GM23338 (cell line): ENCODE measurements around the gene UPP2. TPM values are rescaled to one million over a fixed set of nuclear protein-coding genes. Genes with fewer than 3 reads are reported as not detected.
A peak's percentile ranks its signal among the peaks of the same experiment; 100 is the strongest.

Experiments
- ATAC-seq: fragments of 200-7000 bp; cut with Tn5 transposase; 3 replicates; pipeline ENCODE4 v1.9.1; 2020
- DNase-seq: peaks from one replicate; pipeline ENCODE4 v3.0.0-alpha.2; 2015; ENCODE audit warnings: low spot score
- H2AFZ ChIP-seq: fragments of 200-600 bp; sonication (generic); 2 replicates; pipeline ENCODE4 v1.8.0; 2016; ENCODE audit warnings: antibody characterized with exemption, mild to moderate bottlenecking, moderate library complexity
- H3F3A ChIP-seq: fragments of 200-600 bp; sonication (generic); replicated peaks from 2 replicates; pipeline ENCODE4 v1.8.0; 2017; ENCODE audit warnings: antibody characterized with exemption, mixed run types, low read depth
- H3K27ac ChIP-seq: fragments of 200-600 bp; sonication (generic); 2 replicates; pipeline ENCODE4 v1.6.1; 2016; ENCODE audit warnings: low read depth
- H3K27me3 ChIP-seq: fragments of 200-600 bp; sonication (generic); 2 replicates; pipeline ENCODE4 v1.8.0; 2016; ENCODE audit warnings: mild to moderate bottlenecking, mixed run types, moderate library complexity; ENCODE audit not compliant: insufficient read depth
- H3K36me3 ChIP-seq: fragments of 200-600 bp; sonication (generic); 2 replicates; pipeline ENCODE4 v1.8.0; 2016; ENCODE audit warnings: mild to moderate bottlenecking; ENCODE audit not compliant: insufficient read depth
- H3K4me1 ChIP-seq: fragments of 200-600 bp; sonication (generic); 2 replicates; pipeline ENCODE4 v1.8.0; 2016; ENCODE audit warnings: mild to moderate bottlenecking, moderate library complexity; ENCODE audit not compliant: insufficient read depth
- H3K4me2 ChIP-seq: fragments of 200-600 bp; sonication (generic); 2 replicates; pipeline ENCODE4 v1.7.1; 2017; ENCODE audit warnings: mixed run types
- H3K4me3 ChIP-seq: fragments of 200-600 bp; sonication (generic); 2 replicates; pipeline ENCODE4 v1.6.1; 2016; ENCODE audit warnings: mixed run types
- H3K79me2 ChIP-seq: fragments of 200-600 bp; sonication (generic); replicated peaks from 2 replicates; pipeline ENCODE4 v1.8.0; 2017; ENCODE audit warnings: mild to moderate bottlenecking; ENCODE audit not compliant: insufficient read depth
- H3K9me2 ChIP-seq: fragments of 200-600 bp; sonication (generic); 2 replicates; pipeline ENCODE4 v1.8.0; 2017; ENCODE audit not compliant: insufficient read depth
- H4K20me1 ChIP-seq: fragments of 200-600 bp; sonication (generic); replicated peaks from 2 replicates; pipeline ENCODE4 v1.8.0; 2017; ENCODE audit warnings: mild to moderate bottlenecking; ENCODE audit not compliant: insufficient read depth
- H3K27ac Mint-ChIP-seq: 2 replicates; pipeline ENCODE4 v1.8.0; 2020; ENCODE audit warnings: inconsistent platforms, mild to moderate bottlenecking, moderate library complexity, mixed read lengths
- H3K27me3 Mint-ChIP-seq: 3 replicates; pipeline ENCODE4 v1.8.0; 2022; ENCODE audit warnings: low read depth, mild to moderate bottlenecking, moderate library complexity, mixed read lengths, inconsistent platforms; ENCODE audit not compliant: insufficient read depth, poor library complexity
- H3K36me3 Mint-ChIP-seq: 3 replicates; pipeline ENCODE4 v1.8.0; 2021; ENCODE audit warnings: low read depth, mild to moderate bottlenecking, inconsistent platforms, moderate library complexity, mixed read lengths
- H3K4me1 Mint-ChIP-seq: 3 replicates; pipeline ENCODE4 v1.8.0; 2020; ENCODE audit warnings: mild to moderate bottlenecking, inconsistent platforms, mixed read lengths
- H3K4me3 Mint-ChIP-seq: 3 replicates; pipeline ENCODE4 v1.8.0; 2021; ENCODE audit warnings: moderate library complexity, mild to moderate bottlenecking, inconsistent platforms, mixed read lengths
- H3K9me3 Mint-ChIP-seq: 3 replicates; pipeline ENCODE4 v1.8.0; 2020; ENCODE audit warnings: moderate library complexity, mild to moderate bottlenecking, inconsistent platforms, mixed read lengths
- CREB1 ChIP-seq: fragments of 250-450 bp; sonication (Bioruptor Pico); IDR thresholded peaks from 2 replicates; pipeline ENCODE4 v1.5.0; 2020; ENCODE audit warnings: low read depth, mild to moderate bottlenecking, moderate library complexity
- EZH2 ChIP-seq: fragments of 200-600 bp; sonication (generic); IDR thresholded peaks from one replicate; pipeline ENCODE4 v1.8.0; 2017; ENCODE audit warnings: antibody characterized with exemption, mild to moderate bottlenecking, low read depth; ENCODE audit not compliant: unreplicated experiment
- JUNB ChIP-seq: IDR thresholded peaks from one replicate; pipeline ENCODE4 v1.6.1; 2016; ENCODE audit warnings: antibody characterized with exemption; ENCODE audit not compliant: unreplicated experiment
- ZNF114 ChIP-seq: fragments of 250-450 bp; sonication (Bioruptor Pico); IDR thresholded peaks from 2 replicates; pipeline ENCODE4 v1.5.0; 2020; ENCODE audit warnings: mild to moderate bottlenecking, moderate library complexity
- polyA plus RNA-seq: library from polyadenylated mRNA; unstranded; fragments of >200 nt; fragmentation: Nextera tagmentation; extraction: Ambion mirVana; gene quantifications from 2 replicates; pipeline ENCODE4 v1.2.1, GENCODE V29; 2016
- total RNA-seq: library from RNA; depleted of rRNA; stranded (reverse); fragments of >200 nt; shearing (Covaris generic); gene quantifications from 2 replicates; pipeline ENCODE4 v1.2.3, GENCODE V29; 2014
- TF ChIP-seq, protein P1 (sequence below): IDR thresholded peaks from one replicate; pipeline ENCODE4 v1.6.1; 2018; ENCODE audit warnings: antibody characterized with exemption; ENCODE audit not compliant: unreplicated experiment
- TF ChIP-seq, protein P2 (sequence below): IDR thresholded peaks from 2 replicates; pipeline ENCODE4 v1.6.1; 2016; ENCODE audit warnings: antibody characterized with exemption
- TF ChIP-seq, protein P3 (sequence below), 2 experiments: fragments of 200-600 bp in 1 of 2; sonication (generic) in 1 of 2; conservative IDR thresholded peaks; 2 replicates each; pipeline versions ENCODE4 v1.5.1 to v1.6.1; 2016 to 2017; ENCODE audit warnings: antibody characterized with exemption in 2 of 2, low read depth in 2 of 2, mild to moderate bottlenecking in 2 of 2, moderate library complexity in 1 of 2

UPP2 gene
- total and polyA plus RNA-seq, 2 experiments from 2014 or later = not detected

DNA sequence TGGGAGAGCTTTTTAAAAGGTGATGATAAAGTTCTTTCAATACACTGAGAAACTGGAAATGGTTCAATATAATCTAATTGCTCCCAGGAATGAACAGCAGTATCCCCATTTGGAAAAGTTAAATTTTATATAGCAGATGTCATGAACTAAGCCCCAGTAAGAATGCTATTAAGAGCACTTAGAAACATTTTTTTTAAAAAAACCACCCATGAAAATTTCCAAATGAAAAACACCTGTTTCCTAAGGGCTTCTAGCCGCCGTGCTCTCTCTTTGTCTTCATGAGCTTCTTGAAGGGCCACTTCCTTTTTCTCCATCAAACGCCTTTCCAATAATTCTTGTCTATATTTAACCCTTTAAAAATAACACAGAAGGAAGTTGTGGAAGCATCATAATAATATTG lies 77.0 kb downstream of the UPP2 start (continued):
- TF ChIP-seq, protein P1, sequence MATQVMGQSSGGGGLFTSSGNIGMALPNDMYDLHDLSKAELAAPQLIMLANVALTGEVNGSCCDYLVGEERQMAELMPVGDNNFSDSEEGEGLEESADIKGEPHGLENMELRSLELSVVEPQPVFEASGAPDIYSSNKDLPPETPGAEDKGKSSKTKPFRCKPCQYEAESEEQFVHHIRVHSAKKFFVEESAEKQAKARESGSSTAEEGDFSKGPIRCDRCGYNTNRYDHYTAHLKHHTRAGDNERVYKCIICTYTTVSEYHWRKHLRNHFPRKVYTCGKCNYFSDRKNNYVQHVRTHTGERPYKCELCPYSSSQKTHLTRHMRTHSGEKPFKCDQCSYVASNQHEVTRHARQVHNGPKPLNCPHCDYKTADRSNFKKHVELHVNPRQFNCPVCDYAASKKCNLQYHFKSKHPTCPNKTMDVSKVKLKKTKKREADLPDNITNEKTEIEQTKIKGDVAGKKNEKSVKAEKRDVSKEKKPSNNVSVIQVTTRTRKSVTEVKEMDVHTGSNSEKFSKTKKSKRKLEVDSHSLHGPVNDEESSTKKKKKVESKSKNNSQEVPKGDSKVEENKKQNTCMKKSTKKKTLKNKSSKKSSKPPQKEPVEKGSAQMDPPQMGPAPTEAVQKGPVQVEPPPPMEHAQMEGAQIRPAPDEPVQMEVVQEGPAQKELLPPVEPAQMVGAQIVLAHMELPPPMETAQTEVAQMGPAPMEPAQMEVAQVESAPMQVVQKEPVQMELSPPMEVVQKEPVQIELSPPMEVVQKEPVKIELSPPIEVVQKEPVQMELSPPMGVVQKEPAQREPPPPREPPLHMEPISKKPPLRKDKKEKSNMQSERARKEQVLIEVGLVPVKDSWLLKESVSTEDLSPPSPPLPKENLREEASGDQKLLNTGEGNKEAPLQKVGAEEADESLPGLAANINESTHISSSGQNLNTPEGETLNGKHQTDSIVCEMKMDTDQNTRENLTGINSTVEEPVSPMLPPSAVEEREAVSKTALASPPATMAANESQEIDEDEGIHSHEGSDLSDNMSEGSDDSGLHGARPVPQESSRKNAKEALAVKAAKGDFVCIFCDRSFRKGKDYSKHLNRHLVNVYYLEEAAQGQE = no peak

DNA sequence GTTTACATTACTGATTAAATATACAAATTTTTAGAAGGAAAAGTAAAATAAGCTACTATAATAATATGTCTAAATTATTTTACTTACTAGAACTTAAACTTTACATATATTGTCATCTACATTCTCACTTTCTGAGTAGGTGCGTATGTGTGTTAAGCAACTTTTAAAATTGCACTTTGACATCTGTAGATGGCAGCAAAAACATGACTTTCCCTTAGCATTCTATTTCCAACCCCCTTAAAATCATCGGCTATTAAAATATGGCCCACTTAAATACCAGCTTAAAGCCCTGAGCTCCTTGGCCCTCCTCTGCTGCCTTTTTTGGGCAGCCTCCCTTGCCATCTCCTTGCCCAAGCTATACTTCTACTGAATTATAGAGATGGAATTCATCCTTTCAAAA lies 78.0 kb downstream of the UPP2 start:
- H3K36me3 Mint-ChIP-seq = no peaks in the 10 kb centered on the region

DNA sequence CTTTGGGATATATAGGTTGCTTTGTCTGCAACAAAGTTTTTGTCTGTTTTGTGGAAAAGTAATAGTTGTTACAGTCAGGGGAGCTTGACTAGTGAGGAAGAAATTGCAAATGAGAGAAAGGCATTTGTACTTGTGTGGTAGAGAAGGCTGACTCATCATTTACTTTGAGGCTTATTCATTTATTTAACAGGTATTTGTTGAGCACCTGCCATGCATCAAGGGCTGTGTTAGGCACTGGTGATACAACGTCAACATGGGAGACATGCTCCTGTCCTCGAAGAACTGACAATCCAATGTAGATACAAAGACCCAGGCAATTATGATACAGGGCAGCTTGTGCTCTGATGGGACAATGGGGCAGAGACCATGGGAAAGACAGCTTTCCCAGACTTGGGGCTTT lies 79.5 kb downstream of the UPP2 start:
- Histone ChIP-seq H3K79me2 (no peaks in the 10 kb centered on the region), H3K4me3 (no peak overlapping the region), H4K20me1 (no peaks in the 10 kb centered on the region), H3K36me3 (no peaks in the 10 kb centered on the region), H3F3A (no peaks in the 10 kb centered on the region), H3K4me1 (0 out of 2 replicates have a peak, but pooled peaks cover 7% of the 10 kb centered on the region), H3K4me2 (no peak overlapping the region), H3K9me2 (no peaks in the 10 kb centered on the region), H2AFZ (no peak overlapping the region), H3K27me3 (no peaks in the 10 kb centered on the region), H3K27ac (no peak overlapping the region)
- H3K27me3 Mint-ChIP-seq = peaks cover 8% of the 10 kb centered on the region
- H3K9me3 Mint-ChIP-seq = no peaks in the 10 kb centered on the region
- ATAC-seq (no peak), DNase-seq (no peak)
- H3K36me3 Mint-ChIP-seq = no peaks in the 10 kb centered on the region
- H3K4me3 Mint-ChIP-seq = no peak overlapping the region
- no peak overlapping the region for H3K27ac Mint-ChIP-seq
- peaks cover 30% of the 10 kb centered on the region for H3K4me1 Mint-ChIP-seq
- TF ChIP-seq ZNF114 (CRISPR knock-in tag) (no peak), EZH2 (no peak), CREB1 (CRISPR knock-in tag) (no peak), JUNB (no peak)
- TF ChIP-seq, protein P2, sequence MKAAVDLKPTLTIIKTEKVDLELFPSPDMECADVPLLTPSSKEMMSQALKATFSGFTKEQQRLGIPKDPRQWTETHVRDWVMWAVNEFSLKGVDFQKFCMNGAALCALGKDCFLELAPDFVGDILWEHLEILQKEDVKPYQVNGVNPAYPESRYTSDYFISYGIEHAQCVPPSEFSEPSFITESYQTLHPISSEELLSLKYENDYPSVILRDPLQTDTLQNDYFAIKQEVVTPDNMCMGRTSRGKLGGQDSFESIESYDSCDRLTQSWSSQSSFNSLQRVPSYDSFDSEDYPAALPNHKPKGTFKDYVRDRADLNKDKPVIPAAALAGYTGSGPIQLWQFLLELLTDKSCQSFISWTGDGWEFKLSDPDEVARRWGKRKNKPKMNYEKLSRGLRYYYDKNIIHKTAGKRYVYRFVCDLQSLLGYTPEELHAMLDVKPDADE = no peak

More for the DNA sequence above, 78.0 kb downstream of the UPP2 start:
- H3K79me2 ChIP-seq = no peaks in the 10 kb centered on the region
- no peaks in the 10 kb centered on the region for H3K9me3 Mint-ChIP-seq
- no peaks in the 10 kb centered on the region for H3K36me3 ChIP-seq
- TF ChIP-seq, protein P2 = no peak
- TF ChIP-seq, protein P3, sequence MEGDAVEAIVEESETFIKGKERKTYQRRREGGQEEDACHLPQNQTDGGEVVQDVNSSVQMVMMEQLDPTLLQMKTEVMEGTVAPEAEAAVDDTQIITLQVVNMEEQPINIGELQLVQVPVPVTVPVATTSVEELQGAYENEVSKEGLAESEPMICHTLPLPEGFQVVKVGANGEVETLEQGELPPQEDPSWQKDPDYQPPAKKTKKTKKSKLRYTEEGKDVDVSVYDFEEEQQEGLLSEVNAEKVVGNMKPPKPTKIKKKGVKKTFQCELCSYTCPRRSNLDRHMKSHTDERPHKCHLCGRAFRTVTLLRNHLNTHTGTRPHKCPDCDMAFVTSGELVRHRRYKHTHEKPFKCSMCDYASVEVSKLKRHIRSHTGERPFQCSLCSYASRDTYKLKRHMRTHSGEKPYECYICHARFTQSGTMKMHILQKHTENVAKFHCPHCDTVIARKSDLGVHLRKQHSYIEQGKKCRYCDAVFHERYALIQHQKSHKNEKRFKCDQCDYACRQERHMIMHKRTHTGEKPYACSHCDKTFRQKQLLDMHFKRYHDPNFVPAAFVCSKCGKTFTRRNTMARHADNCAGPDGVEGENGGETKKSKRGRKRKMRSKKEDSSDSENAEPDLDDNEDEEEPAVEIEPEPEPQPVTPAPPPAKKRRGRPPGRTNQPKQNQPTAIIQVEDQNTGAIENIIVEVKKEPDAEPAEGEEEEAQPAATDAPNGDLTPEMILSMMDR (conservative IDR thresholded peaks at IDR 0.05; ENCODE audit: low read depth in 2 of 2) = peak; percentile 54 to 62
- no peak overlapping the region for H3K27ac ChIP-seq
- H2AFZ ChIP-seq = no peak overlapping the region
- H3K4me3 Mint-ChIP-seq = no peak overlapping the region
- H4K20me1 ChIP-seq = no peaks in the 10 kb centered on the region
- H3K4me1 Mint-ChIP-seq = peaks cover 30% of the 10 kb centered on the region
- no peak overlapping the region for H3K4me3 ChIP-seq
- no peaks in the 10 kb centered on the region for H3F3A ChIP-seq
- peaks cover 8% of the 10 kb centered on the region for H3K27me3 Mint-ChIP-seq
- H3K4me1 ChIP-seq = 0 out of 2 replicates have a peak, but pooled peaks cover 7% of the 10 kb centered on the region
- peak; percentile 26 for DNase-seq
- no peak overlapping the region for H3K27ac Mint-ChIP-seq
- ATAC-seq = peak; percentile 58
- no peaks in the 10 kb centered on the region for H3K9me2 ChIP-seq
- no peak overlapping the region for H3K4me2 ChIP-seq
- no peaks in the 10 kb centered on the region for H3K27me3 ChIP-seq
